ENCODE measurements around the gene TCAIM. TPM values are rescaled to one million over a fixed set of nuclear protein-coding genes. Genes with fewer than 3 reads are reported as not detected.
"Not testable (repeated sequence)": the region's sequence is repeated elsewhere in the genome, so short reads cannot be mapped to it uniquely, and the experiment has no call there.

The TCAIM gene
- total RNA-seq, 1 donor from 2014 or later = 35.9 TPM

- Histone ChIP-seq H3K27ac (replicated peaks) (no peak overlapping the region), H3K4me3 (no peak overlapping the region), H3K36me3 (no peaks in the 10 kb centered on the region), H3K4me1 (peaks cover 63% of the 10 kb centered on the region), H3K27me3 (ENCODE audit: low read depth) (no peaks in the 10 kb centered on the region), H3K9me3 (replicated peaks) (no peaks in the 10 kb centered on the region)
- intact Hi-C loops (cut with micrococcal nuclease) = no loop called here
- DNase-seq = no peak
- TF ChIP-seq CTCF (IDR thresholded peaks at IDR 0.05; ENCODE audit: borderline replicate concordance) = no peak
Observed at GRCh38 chr3:44343421-44343820, 4.9 kb downstream of the TCAIM start.

- H3K9me3 ChIP-seq (replicated peaks); intact Hi-C loops (cut with micrococcal nuclease); H3K36me3 ChIP-seq; H3K27me3 ChIP-seq (ENCODE audit: low read depth); DNase-seq; H3K4me3 ChIP-seq; H3K27ac ChIP-seq (replicated peaks): not testable (repeated sequence)
- peaks cover 42% of the 10 kb centered on the region for H3K4me1 ChIP-seq
Observed at GRCh38 chr3:44346590-44346989, 8.0 kb downstream of the TCAIM start.

GRCh38 chr3:44348993-44349392 is 10.4 kb downstream of the TCAIM start:
- H3K9me3 ChIP-seq (replicated peaks) = peaks cover 8% of the 10 kb centered on the region
- DNase-seq = no peak
- no peak overlapping the region for H3K4me3 ChIP-seq
- H3K4me1 ChIP-seq = peaks cover 40% of the 10 kb centered on the region
- TF ChIP-seq CTCF (IDR thresholded peaks at IDR 0.05; ENCODE audit: borderline replicate concordance) = no peak
- peaks cover 9% of the 10 kb centered on the region for H3K36me3 ChIP-seq
- intact Hi-C loops (cut with micrococcal nuclease) = no loop called here
- H3K27ac ChIP-seq (replicated peaks) = no peak overlapping the region
- H3K27me3 ChIP-seq (ENCODE audit: low read depth) = no peaks in the 10 kb centered on the region

- peak overlapping the region; percentile 87 for H3K27ac ChIP-seq (replicated peaks)
- peaks cover 14% of the 10 kb centered on the region for H3K9me3 ChIP-seq (replicated peaks)
- no peak overlapping the region for H3K4me3 ChIP-seq
- intact Hi-C loops (cut with micrococcal nuclease) = no loop called here
- no peak for TF ChIP-seq CTCF (IDR thresholded peaks at IDR 0.05; ENCODE audit: borderline replicate concordance)
- no peak for DNase-seq
- peaks cover 59% of the 10 kb centered on the region for H3K4me1 ChIP-seq
- H3K36me3 ChIP-seq = peaks cover 15% of the 10 kb centered on the region
- no peaks in the 10 kb centered on the region for H3K27me3 ChIP-seq (ENCODE audit: low read depth)
Observed at GRCh38 chr3:44353355-44353924, 14.9 kb downstream of the TCAIM start.

- no peak for DNase-seq
- H3K4me3 ChIP-seq = peak overlapping the region; percentile 10
- intact Hi-C loops (cut with micrococcal nuclease) = no loop called here
Observed at GRCh38 chr3:44355362-44356033, 16.9 kb downstream of the TCAIM start.

More at GRCh38 chr3:44355362-44356033, 16.9 kb downstream of the TCAIM start:
- no peak for TF ChIP-seq CTCF (IDR thresholded peaks at IDR 0.05; ENCODE audit: borderline replicate concordance)
- Histone ChIP-seq H3K4me1 (peaks cover 49% of the 10 kb centered on the region), H3K36me3 (peaks cover 25% of the 10 kb centered on the region), H3K9me3 (replicated peaks) (peaks cover 14% of the 10 kb centered on the region), H3K27ac (replicated peaks) (peak overlapping the region; percentile 87), H3K27me3 (ENCODE audit: low read depth) (no peaks in the 10 kb centered on the region)

All from left ventricle myocardium inferior (tissue), 1 donor.